Limb (tissue), 2 donors: Measurements from ENCODE around the gene AK8.

Experiments
- DNase-seq, 2 donors: peaks; one replicate each; pipeline ENCODE4 v3.0.0-alpha.2; 2016; ENCODE audit errors: extremely low spot score in 2 of 2

Gene AK8

GRCh38 chr9:132858751-132859150 lies 19.3 kb downstream of the AK8 start:
- no peak for DNase-seq

GRCh38 chr9:132857616-132858342 lies 20.3 kb downstream of the AK8 start:
- no peak for DNase-seq

- peak; percentile 29 to 41 for DNase-seq
Measured at GRCh38 chr9:132857031-132857430, 21.1 kb downstream of the AK8 start.

- no peak for DNase-seq
Measured at GRCh38 chr9:132855904-132856303, 22.2 kb downstream of the AK8 start.

- DNase-seq, result no peak
Measured at GRCh38 chr9:132854832-132855231, 23.3 kb downstream of the AK8 start.

GRCh38 chr9:132853482-132853881 lies 24.6 kb downstream of the AK8 start:
- no peak for DNase-seq

- no peak for DNase-seq
Measured at GRCh38 chr9:132849185-132849706, 28.8 kb downstream of the AK8 start.

GRCh38 chr9:132846918-132847515 lies 31.1 kb downstream of the AK8 start:
- no peak for DNase-seq

GRCh38 chr9:132846109-132846917 lies 31.8 kb downstream of the AK8 start:
- no peak for DNase-seq

- DNase-seq, result no peak
Measured at GRCh38 chr9:132842124-132843044, 35.7 kb downstream of the AK8 start.

GRCh38 chr9:132840980-132841379 lies 37.1 kb downstream of the AK8 start:
- no peak for DNase-seq

GRCh38 chr9:132838291-132838690 lies 39.8 kb downstream of the AK8 start:
- DNase-seq, result no peak

- DNase-seq, result no peak
Measured at GRCh38 chr9:132837501-132838286, 40.4 kb downstream of the AK8 start.

- no peak for DNase-seq
Measured at GRCh38 chr9:132834343-132834742, 43.7 kb downstream of the AK8 start.

GRCh38 chr9:132833550-132834121 lies 44.4 kb downstream of the AK8 start:
- DNase-seq, result peak in 1 of 2 donors; percentile 39

- no peak for DNase-seq
Measured at GRCh38 chr9:132832171-132832881, 45.8 kb downstream of the AK8 start.

GRCh38 chr9:132828201-132828770 lies 49.8 kb downstream of the AK8 start:
- no peak for DNase-seq

- DNase-seq, result no peak
Measured at GRCh38 chr9:132827366-132827765, 50.7 kb downstream of the AK8 start.
